Measurements from ENCODE around the gene RELN. TPM values are rescaled to one million over a fixed set of nuclear protein-coding genes. Genes with fewer than 3 reads are reported as not detected.

Gene RELN
- total RNA-seq, 4 donors from 2014 or later, result 16.0 to 52.3 (median 23.6) TPM

DNA sequence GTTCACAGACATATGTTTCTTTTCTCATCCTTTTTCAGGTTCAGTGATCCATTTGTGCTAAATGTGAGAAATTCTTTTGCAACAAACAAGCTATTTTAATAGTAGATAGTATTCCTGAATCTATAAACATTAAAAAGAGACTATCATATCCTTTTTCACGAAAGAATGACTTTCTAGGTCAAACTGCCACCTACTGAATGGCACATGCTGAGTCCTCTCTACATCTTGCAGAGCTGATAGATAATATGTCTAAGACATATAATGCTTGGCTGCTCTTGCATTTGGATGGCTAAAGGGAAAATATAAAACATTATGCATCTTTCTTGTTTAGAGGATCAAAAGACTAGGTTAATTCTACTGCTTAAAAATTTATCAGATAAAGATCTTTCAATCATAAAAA, 429.3 kb downstream of the RELN start:
- Histone ChIP-seq H3K4me1 (no peaks in the 10 kb centered on the region), H3K4me3 (replicated peaks in 1 of 3) (no peak overlapping the region), H3K27me3 (no peaks in the 10 kb centered on the region), H3K9me3 (no peaks in the 10 kb centered on the region), H3K27ac (no peak overlapping the region), H3K36me3 (no peaks in the 10 kb centered on the region)
- TF ChIP-seq, protein P1, sequence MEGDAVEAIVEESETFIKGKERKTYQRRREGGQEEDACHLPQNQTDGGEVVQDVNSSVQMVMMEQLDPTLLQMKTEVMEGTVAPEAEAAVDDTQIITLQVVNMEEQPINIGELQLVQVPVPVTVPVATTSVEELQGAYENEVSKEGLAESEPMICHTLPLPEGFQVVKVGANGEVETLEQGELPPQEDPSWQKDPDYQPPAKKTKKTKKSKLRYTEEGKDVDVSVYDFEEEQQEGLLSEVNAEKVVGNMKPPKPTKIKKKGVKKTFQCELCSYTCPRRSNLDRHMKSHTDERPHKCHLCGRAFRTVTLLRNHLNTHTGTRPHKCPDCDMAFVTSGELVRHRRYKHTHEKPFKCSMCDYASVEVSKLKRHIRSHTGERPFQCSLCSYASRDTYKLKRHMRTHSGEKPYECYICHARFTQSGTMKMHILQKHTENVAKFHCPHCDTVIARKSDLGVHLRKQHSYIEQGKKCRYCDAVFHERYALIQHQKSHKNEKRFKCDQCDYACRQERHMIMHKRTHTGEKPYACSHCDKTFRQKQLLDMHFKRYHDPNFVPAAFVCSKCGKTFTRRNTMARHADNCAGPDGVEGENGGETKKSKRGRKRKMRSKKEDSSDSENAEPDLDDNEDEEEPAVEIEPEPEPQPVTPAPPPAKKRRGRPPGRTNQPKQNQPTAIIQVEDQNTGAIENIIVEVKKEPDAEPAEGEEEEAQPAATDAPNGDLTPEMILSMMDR (IDR thresholded peaks at IDR 0.05), result no peak
- no peak for TF ChIP-seq POLR2A (IDR thresholded peaks at IDR 0.05)
- 59 to 76% methylated on average over 1 of the region's 1 CpG for WGBS, 2 donors
- intact Hi-C loops (cut with DNase I), result no loop called here
- DNase-seq, result no peak

- no peak for DNase-seq
- no peaks in the 10 kb centered on the region for H3K9me3 ChIP-seq
- no peaks in the 10 kb centered on the region for H3K27me3 ChIP-seq
- WGBS, 2 donors, result 79 to 89% methylated on average over 12 of the region's 12 CpGs
- no peak overlapping the region for H3K4me3 ChIP-seq (replicated peaks in 1 of 3)
- H3K4me1 ChIP-seq, result no peaks in the 10 kb centered on the region
- H3K36me3 ChIP-seq, result no peaks in the 10 kb centered on the region
- TF ChIP-seq, protein P1 (IDR thresholded peaks at IDR 0.05), result no peak
- no peak for TF ChIP-seq POLR2A (IDR thresholded peaks at IDR 0.05)
- intact Hi-C loops (cut with DNase I), result no loop called here
- no peak overlapping the region for H3K27ac ChIP-seq
These were observed 438.4 kb downstream of the RELN start for GRCh38 chr7:103551016-103551415.

DNA sequence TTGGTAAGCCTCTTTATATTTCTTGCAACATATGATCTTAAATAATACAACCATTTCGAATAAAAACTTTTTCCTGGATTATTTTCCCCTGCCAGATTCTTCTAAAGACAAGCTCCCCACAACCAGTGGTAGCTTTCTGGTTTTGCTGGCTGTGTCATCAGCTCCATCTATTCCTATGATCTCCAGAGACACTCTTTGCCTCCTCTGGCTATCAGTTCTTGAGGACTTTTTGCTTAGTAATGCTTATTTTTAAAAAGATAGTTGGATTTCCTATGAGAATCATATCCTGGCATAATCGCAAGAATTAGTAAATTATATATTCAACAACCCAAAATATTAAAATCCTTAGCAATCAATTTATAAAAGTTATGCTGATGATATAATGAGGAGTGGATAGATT, 439.7 kb downstream of the RELN start:
- no peak for DNase-seq
- WGBS, 2 donors, result 78 to 84% methylated on average over 2 of the region's 2 CpGs
- no peak for TF ChIP-seq POLR2A (IDR thresholded peaks at IDR 0.05)
- TF ChIP-seq, protein P1 (IDR thresholded peaks at IDR 0.05), result no peak
- H3K9me3 ChIP-seq, result no peaks in the 10 kb centered on the region
- no peak overlapping the region for H3K4me3 ChIP-seq (replicated peaks in 1 of 3)
- no peaks in the 10 kb centered on the region for H3K36me3 ChIP-seq
- no peak overlapping the region for H3K27ac ChIP-seq
- H3K27me3 ChIP-seq, result no peaks in the 10 kb centered on the region
- intact Hi-C loops (cut with DNase I), result no loop called here
- no peaks in the 10 kb centered on the region for H3K4me1 ChIP-seq

GRCh38 chr7:103547451-103548284, 441.8 kb downstream of the RELN start:
- 83 to 86% methylated on average over 3 of the region's 3 CpGs for WGBS, 2 donors
- no peak for DNase-seq
- no peaks in the 10 kb centered on the region for H3K9me3 ChIP-seq
- no peak overlapping the region for H3K27ac ChIP-seq
- no peak overlapping the region for H3K4me3 ChIP-seq (replicated peaks in 1 of 3)
- TF ChIP-seq, protein P1 (IDR thresholded peaks at IDR 0.05), result no peak
- no peak for TF ChIP-seq POLR2A (IDR thresholded peaks at IDR 0.05)
- intact Hi-C loops (cut with DNase I), result no loop called here
- H3K36me3 ChIP-seq, result no peaks in the 10 kb centered on the region
- no peaks in the 10 kb centered on the region for H3K4me1 ChIP-seq
- H3K27me3 ChIP-seq, result no peaks in the 10 kb centered on the region

DNA sequence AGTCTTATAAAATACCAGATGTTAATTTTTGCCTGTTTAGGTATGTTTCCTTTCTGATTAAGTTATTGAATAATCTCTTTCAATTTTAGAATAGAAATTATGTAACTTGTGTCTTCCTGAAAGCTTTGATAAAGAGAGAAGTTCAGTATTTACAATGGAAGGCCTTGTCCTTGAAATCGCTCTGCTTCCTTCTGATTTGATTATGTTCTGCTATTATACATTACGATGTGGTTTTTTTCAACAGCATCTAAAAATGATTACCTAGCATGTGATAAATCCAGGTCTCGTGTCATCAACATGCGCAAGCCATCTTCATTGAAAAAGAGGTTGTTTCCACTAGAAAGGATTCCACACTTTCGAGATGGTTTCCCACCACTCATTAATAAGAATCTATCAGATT, 447.0 kb downstream of the RELN start:
- DNase-seq, result no peak
- WGBS, 2 donors, result 94 to 96% methylated on average over 5 of the region's 5 CpGs
- Histone ChIP-seq H3K36me3 (no peaks in the 10 kb centered on the region), H3K9me3 (no peaks in the 10 kb centered on the region), H3K4me1 (no peaks in the 10 kb centered on the region), H3K27me3 (no peaks in the 10 kb centered on the region), H3K4me3 (replicated peaks in 1 of 3) (no peak overlapping the region), H3K27ac (no peak overlapping the region)
- TF ChIP-seq, protein P1 (IDR thresholded peaks at IDR 0.05), result no peak
- TF ChIP-seq POLR2A (IDR thresholded peaks at IDR 0.05), result no peak
- intact Hi-C loops (cut with DNase I), result no loop called here

All from thyroid gland (tissue), 4 donors.